Femur (tissue), 1 donor: ENCODE measurements around the gene KCNJ15.

Experiments
- DNase-seq: peaks from one replicate; pipeline ENCODE4 v3.0.0-alpha.2; 2017

KCNJ15 gene

GRCh38 chr21:38268864-38269575 lies 12.2 kb downstream of the KCNJ15 start:
- DNase-seq: no peak

- DNase-seq: peak; percentile 46
Observed at GRCh38 chr21:38269576-38269936, 12.8 kb downstream of the KCNJ15 start.

- no peak for DNase-seq
Observed at GRCh38 chr21:38272215-38272614, 15.4 kb downstream of the KCNJ15 start.

DNA sequence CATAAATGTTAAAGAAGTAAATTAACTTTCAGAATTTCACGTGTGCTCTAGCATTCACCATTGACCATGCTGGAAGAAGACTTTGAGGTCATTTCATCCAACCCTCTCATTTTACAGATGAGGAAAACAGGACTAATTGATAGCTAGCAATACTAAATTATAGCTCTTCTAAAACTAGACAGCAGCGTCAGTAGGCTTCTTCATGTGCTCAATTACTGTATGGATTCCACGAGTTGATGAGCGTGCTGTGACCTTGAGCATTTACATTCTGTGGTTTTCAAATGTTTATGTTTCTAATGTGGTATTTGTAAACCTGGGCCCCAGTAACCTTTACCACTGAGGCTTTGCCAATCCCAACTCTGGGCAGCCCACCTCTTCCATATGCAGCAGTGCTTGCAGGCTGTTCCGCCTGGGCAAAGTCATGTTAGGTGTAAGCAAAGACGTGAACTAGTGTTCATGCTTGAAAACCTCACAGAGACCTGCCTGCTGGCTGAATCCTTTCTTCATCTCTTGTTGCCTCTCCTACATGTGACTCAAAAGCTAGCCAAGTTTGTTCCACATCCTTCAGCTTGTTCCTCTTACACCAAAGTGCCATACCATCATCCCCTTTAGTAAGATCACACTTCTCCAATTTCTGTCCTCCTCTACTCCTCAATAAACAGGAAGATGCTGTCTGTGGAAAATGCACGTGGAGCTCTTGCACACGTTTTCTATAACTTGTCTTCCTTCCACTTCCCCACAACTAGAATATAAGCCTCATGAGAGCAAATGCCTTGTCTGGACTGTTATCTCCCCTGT lies 17.2 kb downstream of the KCNJ15 start:
- DNase-seq: peak; percentile 47

DNA sequence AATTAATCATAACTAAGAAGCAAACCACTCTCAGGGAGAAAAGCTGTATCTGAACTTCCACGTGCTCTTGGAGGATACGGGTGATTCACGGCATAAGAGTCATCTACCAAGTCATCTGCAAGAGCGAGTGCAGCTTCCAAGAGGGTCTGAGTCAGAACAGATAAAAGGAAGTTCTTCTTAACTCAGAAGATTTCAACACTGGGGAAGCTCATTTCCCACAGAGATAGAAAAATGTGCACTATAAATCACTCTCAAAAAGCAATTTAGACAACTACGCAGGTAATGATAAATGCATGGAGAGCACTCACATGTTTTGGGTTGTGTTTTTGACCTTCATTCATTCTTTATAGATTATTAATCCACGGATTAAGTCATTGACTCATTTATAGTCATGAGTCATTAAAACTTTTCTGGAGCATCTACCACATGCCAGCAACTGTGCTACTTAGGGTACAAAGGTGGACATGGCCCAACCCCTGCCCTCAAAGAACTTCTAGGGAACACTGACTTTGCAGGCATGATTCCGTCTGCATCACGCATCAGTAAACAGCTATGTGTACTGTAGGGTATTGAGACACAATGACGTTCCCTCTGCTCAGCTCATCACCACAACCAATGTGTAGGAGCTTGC lies 20.8 kb downstream of the KCNJ15 start:
- DNase-seq: no peak

DNA sequence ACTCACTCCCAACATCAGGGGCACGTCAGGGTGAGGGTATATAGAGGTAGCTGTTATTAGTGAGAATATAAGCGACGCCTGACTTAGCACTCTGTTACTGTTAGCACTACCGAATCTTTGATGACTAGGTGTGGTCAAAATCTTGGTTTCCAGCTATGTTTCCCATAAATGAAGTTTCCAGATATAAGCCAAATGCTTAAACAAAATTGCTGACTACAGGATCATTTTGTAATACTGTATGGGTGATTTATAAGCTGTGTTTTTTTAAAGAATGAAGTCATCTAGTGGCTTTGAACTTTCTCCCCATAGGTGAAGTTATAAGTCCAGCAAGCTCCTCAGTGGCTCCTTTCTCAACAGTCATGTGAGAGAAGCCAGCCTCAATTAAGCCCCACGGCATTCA lies 23.7 kb downstream of the KCNJ15 start:
- DNase-seq: no peak

DNA sequence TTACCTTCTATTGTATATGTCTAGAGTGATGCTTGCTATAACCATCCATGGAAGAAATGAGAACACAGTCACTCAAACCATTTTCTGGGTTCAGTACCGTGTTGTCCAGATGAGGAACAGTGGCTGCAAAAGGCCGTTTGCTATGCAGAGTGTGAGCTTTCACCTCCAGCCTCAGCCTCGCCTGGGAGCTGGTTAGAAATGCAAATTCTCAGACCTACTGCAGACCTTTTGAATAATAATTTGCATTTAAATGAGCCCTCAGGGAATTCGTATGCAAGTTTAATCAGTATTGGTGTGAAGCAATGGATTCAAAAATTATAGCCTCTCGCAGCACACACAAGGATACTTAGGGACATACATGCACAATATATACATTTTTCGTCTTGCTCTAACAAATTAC lies 24.1 kb downstream of the KCNJ15 start:
- DNase-seq: no peak

GRCh38 chr21:38282921-38283320 lies 26.1 kb downstream of the KCNJ15 start:
- DNase-seq: no peak

GRCh38 chr21:38284216-38284615 lies 27.4 kb downstream of the KCNJ15 start:
- DNase-seq: no peak

GRCh38 chr21:38286739-38287471 lies 30.1 kb downstream of the KCNJ15 start:
- DNase-seq: no peak

GRCh38 chr21:38287476-38287875 lies 30.7 kb downstream of the KCNJ15 start:
- DNase-seq: no peak

DNA sequence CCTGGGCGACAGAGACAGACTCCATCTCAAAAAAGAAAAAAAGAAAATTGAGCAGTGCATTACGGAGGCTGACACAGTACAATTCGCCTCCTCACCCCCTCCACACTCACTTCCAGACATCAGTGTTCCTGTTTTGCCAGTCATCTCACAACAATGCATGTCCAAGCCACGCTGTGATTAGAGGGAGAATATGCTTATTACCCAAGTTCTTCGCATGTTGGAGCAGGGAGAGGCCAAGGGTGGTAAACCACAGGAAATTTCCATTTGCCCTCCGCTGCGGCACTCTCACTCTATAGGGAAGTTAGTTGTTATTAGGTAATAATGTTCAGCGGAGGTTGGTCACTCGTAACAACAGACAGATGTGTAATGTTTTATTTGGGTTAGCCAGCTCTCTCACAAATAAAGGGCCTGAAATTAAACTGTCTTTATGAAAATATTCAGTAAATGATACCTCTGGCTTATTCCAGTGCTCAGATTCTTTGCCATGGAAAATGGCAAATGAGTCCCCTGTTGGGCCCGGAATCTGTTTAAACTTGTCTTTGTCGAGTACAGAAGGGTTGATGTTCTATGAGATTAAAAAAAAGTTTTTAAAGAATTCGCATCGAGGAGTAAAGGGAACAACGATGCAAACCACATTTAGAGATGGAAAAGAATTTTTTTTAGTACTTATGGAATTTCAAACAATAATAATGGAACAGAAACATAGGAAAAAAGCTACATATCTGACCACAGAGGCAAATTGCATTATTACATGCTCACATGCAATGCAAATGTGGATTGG lies 33.1 kb downstream of the KCNJ15 start:
- peak; percentile 83 for DNase-seq

- DNase-seq: no peak
Observed at GRCh38 chr21:38290809-38291208, 34.0 kb downstream of the KCNJ15 start.

GRCh38 chr21:38291874-38292273 lies 35.1 kb downstream of the KCNJ15 start:
- no peak for DNase-seq

- no peak for DNase-seq
Observed at GRCh38 chr21:38293113-38293512, 36.3 kb downstream of the KCNJ15 start.

DNA sequence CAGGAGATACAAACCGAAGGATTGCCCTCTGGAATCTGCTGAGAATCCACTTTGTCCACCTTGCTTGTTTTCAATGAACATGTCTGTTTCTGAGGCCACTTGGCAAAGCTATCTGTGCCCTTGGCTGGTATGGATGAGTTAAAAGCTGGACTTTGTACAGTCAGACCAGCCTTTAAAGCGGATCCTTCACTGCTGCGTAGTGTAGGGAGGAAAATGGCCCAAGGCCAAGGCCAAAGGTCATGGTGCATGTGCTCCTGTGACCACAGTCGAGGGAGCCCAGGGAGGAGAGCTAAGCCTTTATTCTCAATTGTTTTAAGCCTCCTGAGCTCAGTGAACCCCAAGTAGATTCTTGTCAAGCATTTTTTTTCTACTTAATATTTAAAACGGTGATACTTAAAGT lies 37.0 kb downstream of the KCNJ15 start:
- no peak for DNase-seq

- no peak for DNase-seq
Observed at GRCh38 chr21:38294609-38295008, 37.8 kb downstream of the KCNJ15 start.

DNA sequence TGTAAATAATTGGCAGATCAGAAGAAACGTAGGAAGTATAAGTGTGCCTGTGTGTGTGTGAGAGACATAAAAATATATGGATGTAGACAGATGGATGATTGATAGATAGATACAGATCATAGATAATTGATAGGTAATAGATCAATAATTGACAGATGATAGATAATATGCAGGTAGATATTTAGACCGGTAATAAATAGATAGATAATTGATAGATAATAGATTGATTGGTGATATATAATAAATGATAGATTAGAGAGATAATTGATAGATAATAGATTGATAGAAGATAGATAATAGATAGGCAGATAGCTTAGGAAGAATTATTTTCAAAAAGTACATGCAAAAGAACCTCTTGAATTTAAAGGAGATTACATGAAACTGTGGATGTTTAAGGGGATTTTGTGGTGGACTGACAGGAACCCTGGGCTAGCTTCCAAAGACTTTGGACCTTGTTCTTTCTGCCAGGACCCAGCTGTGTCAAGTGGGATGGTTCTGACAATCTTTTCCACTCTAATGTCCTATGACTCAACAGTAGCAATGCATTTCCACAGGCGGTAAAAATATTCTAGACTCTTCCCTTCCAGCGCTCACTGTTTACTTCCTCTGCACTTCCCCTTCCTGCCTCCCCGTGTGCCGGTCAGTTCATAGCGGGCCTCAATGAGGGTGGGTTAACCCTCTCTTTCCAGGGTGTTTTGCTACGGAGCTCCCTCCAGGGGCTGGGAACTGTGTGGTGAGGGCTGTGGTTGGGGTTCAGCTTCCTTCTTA lies 39.4 kb downstream of the KCNJ15 start:
- no peak for DNase-seq

DNA sequence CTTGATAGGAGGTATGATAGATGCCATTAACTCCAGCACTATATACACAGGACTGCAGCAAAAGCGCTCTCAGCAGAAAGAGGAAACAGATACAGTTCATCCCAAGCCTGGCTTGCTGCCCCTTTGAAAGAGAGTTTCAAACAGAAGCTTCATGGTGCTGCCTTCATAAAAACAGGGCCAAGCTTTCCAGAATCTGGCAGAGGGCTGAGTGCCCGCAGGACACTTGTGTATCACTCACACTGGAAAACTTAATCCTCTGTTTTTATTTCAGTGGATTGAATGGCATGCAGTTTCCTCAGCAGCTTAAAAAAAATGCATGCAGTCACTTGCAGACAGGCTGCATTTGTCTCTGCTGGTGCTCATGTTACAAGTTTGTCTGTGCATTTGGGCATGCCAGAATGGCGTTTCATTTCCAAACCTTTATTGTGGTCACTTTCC lies 40.4 kb downstream of the KCNJ15 start:
- peak; percentile 77 for DNase-seq

DNA sequence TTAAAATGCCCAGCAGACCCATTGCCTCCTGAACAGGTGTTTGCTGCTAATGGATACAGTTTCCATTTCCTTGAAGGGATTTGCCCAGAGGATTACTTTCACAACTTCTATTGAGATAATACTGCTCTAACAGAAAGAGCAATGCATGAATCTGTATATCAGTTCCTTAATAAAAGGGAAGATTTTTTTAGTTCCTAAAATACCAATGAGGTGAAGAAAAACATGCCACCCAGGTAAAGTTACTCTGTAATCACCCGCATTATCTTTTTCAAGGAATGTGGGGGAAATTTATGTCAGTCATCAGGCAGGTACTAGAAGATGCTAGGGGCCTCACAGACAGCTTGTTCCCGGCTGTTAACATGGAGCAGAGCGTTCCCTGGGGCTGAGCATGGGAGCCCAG lies 41.1 kb downstream of the KCNJ15 start:
- no peak for DNase-seq

- no peak for DNase-seq
Observed at GRCh38 chr21:38298832-38299231, 42.0 kb downstream of the KCNJ15 start.

DNA sequence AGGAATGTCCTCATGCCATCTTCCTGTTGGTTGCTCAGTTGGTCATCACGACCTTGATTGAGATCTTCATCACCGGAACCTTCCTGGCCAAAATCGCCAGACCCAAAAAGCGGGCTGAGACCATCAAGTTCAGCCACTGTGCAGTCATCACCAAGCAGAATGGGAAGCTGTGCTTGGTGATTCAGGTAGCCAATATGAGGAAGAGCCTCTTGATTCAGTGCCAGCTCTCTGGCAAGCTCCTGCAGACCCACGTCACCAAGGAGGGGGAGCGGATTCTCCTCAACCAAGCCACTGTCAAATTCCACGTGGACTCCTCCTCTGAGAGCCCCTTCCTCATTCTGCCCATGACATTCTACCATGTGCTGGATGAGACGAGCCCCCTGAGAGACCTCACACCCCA lies 42.9 kb downstream of the KCNJ15 start:
- DNase-seq: no peak
